Left lobe of liver (tissue), 2 donors: ENCODE measurements around the gene RNF222. TPM values are rescaled to one million over a fixed set of nuclear protein-coding genes. Genes with fewer than 3 reads are reported as not detected.

Experiments used
- ATAC-seq: fragments of 200-7000 bp; cut with Tn5 transposase; one replicate; pipeline ENCODE4 v1.9.1; 2020; ENCODE audit warnings: mild to moderate bottlenecking, moderate library complexity
- DNase-seq: peaks from one replicate; pipeline ENCODE4 v3.0.0-alpha.2; 2020; ENCODE audit warnings: low spot score
- total RNA-seq: library from RNA; stranded (reverse); gene quantifications from one replicate; pipeline ENCODE4 v1.2.1, GENCODE V29; 2021
- donor health status: DM: no; HTN: no; CAD: no; lungs with moderate emphysema.
- donor health status: DM: no; HTN: yes; CAD: no.

Gene RNF222, protein sequence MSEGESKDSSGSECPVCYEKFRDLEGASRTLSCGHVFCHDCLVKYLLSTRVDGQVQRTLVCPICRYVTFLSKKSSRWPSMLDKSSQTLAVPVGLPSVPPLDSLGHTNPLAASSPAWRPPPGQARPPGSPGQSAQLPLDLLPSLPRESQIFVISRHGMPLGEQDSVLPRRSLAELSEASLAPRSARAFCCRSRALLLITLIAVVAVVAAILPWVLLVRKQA
- total RNA-seq = not detected

DNA sequence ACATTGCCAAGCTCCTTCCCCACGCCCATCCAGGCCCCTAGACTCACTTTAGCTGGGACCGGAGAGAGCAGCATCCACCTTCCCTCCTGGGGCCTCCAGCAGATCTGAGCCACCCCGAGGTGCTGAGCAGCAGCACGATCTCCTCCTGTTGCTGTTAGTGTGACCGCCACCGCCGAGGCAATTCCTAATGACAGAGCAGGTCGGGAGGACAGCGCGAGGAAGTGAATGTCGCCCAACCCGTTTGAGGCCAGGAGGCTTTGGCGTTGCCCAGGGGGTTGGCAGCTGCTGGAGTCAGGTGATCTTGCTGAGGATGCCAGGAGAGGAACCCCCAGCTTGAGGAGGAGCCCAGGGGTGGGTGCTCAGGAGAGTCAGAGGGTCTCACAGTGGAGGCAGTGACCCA is at the start of gene RNF222:
RNF222 (minus strand) TSS at position 192 of the 400 bp plus-strand sequence. CDS start 4,366 bp downstream, outside the sequence.
- ATAC-seq (no peak), DNase-seq (no peak)

DNA sequence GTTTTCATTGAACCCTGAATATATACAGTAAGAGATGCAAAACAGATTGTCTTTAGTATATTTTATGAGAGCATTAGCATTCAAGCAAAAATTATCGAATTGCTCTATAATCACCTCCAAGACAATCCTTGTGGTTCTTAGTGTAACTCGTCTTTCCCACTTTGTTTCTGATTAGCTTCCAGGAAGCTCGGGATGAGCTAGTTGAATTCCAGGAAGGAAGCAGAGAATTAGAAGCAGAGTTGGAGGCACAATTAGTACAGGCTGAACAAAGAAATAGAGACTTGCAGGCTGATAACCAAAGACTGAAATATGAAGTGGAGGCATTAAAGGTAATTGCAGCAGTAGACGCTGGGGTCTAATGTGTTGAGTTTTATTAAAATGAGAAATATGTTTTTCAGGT is 47.9 kb upstream of the RNF222 start:
- no peak for ATAC-seq
- no peak for DNase-seq

DNA sequence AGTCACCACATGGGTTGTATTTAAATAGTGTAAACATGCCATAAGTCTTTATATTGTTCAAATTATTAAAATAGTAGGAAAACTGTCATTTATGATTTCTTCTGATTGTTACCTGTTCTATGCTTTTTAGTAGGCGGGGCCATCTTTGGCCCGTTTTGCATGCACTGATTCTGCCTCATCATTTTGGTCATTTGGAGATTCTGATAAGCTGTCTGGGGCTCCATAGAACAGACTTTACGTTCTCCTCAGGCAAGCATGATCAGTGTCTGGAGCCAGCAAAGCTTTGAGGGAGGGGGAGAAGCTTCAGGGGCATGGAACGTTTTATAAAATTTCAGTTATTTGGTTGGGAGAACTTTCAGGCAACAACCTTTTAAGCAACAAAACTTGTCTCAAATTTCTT is 46.9 kb upstream of the RNF222 start:
- ATAC-seq = no peak
- no peak for DNase-seq

DNA sequence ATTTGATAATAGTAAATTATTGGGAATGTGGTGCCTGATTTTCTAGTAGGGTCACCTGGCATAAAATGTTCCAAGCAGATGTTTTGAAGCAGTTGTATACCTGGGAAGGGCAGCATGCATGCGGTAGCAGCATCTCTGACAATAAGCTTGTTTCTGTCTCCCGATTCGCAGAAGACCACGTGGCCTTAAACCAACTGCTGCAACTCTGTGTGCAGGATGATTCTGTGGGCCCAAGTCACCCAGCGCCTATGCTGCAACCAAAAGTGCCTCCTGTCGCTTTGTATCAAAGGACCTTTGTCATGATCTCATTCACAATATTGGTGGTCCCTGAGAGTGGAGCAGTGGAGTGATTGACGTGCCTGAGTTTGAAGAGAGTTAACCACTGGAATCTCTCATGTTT is 46.1 kb upstream of the RNF222 start:
- ATAC-seq = no peak

DNA sequence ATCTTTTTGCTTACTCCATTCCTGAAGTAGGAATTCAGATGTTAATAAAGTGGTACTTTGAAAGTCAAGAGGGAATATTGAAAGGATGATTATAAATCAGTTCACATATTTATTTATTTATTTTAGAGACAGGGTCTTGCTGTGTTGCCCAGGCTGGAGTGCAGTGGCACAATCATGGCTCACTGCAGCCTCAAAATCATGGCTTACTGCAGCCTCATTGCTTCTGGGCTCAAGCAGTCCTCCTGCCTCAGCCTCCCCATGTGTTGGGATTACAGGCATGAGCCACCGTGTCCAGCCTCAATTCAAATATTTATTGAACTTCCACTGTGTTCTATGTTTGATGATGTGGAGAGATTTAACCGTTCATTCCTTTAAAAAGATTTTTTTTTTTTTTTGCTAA is 44.7 kb upstream of the RNF222 start:
- no peak for DNase-seq
- no peak for ATAC-seq

More for the DNA sequence above, 46.1 kb upstream of the RNF222 start:
- no peak for DNase-seq

DNA sequence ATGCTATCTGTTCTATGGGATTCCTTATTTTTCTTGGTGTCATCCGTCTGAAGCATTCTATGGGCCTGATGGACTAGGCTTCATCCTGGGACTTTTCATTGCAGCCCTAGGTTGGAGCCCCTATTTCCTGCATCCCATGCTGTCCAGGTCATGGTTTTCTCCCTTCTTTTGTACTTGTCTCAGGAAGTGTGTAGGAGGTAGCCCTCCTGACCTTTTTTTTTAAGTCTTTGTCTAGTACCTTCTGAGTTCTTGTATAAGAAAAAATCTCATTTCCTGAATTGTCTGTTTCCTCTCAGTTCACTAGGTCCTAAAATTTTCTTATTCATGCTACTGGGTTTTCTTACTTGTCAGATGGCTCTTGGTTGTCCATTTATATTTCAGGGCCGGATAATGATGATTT is 44.1 kb upstream of the RNF222 start:
- ATAC-seq (no peak), DNase-seq (no peak)

DNA sequence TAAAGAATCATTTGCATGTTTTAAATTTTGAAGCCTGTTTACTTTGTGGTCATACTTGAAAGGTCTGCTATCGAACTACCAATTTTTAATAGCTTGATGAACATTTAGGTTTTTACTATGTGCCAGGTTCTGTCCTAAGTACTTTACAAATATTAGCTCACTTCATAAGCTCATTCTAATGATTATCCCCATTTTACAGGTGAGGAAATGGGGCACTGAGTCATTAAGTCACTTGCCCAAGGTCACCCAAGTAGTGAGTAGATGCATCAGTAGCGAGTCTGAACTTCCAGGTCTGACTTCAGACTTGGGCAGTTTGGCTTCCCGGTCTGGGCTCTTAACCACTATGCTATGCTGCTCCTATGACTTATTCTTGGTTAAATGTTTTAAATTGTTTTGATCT is 42.1 kb upstream of the RNF222 start:
- DNase-seq (no peak), ATAC-seq (no peak)

DNA sequence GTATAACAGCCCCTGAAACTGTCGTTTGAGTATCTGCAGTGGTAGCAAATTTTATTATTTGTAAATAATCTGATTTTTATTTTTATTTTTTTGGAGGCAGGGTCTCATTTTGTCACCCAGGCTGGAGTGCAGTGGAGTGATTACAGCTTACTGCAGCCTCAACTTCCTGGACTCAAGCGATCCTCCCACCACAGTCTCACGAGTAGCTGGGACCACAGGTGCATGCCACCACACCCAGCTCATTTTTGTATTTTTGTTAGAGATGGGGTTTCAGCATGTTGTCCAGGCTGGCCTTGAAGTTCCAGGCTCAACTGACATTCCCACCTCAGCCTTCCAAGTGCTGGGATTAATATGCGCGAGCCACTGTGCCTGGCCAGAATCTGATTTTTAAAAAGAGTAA is 40.8 kb upstream of the RNF222 start:
- DNase-seq (no peak), ATAC-seq (no peak)

DNA sequence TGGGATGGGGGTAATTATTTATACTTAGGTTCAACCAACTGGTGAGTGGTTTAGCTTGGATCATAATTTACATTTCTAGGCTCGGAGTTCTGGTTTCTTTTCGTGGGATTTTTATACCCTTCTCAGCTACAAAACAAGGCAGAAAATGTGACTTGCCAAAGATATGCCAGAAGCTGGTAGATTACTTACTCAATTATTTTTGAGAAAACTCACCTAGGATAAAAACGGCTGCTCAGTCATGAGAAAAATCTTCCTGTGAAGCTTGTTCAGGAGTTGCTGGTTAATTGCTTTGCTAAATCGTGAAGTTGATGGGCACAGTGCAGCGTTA is 39.2 kb upstream of the RNF222 start:
- DNase-seq (no peak), ATAC-seq (no peak)

DNA sequence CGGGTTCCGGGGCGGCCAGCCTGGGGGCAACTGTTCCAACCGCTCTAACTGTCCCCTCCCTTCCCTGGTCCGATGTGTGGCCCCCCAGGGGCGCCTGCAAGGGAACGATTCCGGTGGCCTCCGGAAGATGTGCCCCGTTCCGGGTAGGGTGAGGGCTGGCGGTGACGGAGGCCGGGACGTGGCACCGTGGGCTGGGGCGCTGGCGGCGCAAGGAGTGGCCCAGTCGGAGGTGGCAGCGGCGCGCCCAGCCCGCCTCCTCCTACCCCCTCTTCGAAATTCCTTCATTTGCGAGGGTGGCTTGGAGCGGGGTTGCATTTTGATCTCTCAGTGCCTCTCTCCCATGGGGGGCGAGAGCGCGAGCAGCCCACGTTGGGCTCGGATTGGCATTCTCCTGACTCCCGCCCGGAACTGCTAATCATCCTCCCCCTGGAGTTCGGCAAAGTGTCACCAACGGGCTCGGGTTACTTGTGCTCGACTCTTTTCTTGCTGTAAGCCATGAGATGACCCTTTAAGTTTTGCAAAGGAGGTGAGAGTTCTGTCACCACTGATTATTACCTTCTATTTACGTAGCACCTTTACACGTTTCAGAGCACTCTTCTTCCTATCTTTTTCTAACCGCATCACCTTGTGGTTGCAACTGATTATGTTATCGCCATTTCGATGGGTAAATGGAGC is 38.7 kb upstream of the RNF222 start:
- peak; percentile 72 for DNase-seq
- peak; percentile 68 for ATAC-seq

DNA sequence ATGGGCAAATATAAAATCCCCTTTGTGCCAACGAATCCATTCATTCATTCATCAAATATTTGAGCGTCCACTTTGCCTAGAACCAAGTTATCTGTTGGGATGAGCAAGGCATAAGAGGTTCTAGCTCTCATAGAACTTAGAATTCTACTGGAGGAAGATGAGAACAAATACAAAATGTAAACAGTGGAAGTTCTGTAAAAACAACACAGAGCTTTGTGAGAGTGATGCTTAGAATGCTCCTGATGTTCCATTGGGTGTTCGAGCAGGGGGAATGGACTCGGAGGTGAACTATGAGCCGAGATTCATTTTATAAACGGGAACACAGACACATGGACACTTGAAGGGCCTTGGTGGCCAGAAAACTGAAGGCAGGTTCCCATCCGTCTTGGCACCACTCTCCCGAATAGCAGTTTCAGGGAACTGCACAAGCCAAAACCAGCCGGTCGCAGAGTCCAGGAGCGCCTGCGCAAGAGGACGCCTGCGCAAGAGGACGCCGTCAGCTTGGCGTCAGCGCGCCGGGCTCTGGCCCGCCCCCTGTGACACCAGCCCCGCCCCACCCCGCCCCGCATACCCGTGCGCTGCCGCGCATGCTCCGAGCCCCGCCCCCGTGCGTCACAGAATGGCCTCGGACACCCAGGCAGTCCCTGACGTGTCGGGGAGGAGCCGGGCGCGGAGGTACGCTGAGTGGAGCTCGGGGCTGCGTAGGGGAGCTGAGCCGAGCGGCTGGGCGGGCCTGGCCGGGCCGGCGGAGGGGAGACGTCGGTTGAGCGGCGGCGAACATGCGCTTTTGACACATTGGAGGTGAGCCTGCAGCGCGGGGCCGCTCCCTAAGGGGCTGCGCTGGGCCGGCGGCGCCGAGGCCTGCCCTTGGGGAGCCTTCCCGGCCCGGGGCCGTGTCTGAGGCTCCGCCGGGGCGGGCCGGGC is 37.9 kb upstream of the RNF222 start, which contains the start of gene NDEL1:
NDEL1 (plus strand) TSS at position 640 of the 924 bp plus-strand sequence. CDS start 8,388 bp downstream, outside the sequence.
- peak; percentile 99 for DNase-seq

DNA sequence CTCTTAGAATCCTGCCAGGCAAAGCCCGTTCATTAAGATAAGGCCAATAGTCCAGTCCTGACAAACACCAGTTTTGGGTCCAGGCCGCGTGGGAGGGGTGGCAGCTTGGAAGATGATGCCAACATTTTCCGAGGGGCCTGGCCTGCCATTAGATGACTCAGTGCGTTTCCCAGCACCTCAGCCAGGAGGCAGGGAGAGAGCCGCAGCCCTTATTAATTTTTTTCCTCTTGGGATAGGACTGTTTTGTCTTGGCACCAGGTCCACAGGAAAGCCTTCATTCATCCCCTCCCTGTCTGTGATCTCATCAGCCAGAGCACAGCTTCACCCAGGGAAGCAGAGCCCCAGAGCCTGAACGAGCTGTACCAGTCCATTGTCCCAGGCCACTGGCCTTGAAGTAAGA is 33.3 kb upstream of the RNF222 start:
- DNase-seq (peak; percentile 93), ATAC-seq (peak; percentile 55)

More for the DNA sequence above, 37.9 kb upstream of the RNF222 start, which contains the start of gene NDEL1:
- peak; percentile 86 for ATAC-seq

DNA sequence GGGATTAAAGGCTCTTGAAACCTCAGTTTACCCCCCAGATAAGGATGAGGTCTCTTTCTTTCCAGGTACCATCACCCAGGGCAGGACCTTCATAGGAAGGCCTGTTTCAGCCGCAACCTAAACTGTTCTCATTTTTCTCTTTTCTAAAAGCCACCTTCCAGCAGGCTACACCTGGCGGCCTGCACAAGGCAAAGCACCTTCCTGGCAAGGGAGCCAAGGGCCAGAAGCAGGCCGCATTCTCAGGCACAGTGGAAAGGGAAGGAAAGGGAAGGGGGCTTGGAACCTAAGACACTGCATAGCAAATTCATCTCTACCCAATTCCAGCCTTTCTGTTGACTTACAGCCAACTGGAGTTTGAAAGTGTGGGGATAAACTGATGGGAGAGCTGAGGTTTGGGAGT is 29.2 kb upstream of the RNF222 start:
- DNase-seq (no peak), ATAC-seq (no peak)

DNA sequence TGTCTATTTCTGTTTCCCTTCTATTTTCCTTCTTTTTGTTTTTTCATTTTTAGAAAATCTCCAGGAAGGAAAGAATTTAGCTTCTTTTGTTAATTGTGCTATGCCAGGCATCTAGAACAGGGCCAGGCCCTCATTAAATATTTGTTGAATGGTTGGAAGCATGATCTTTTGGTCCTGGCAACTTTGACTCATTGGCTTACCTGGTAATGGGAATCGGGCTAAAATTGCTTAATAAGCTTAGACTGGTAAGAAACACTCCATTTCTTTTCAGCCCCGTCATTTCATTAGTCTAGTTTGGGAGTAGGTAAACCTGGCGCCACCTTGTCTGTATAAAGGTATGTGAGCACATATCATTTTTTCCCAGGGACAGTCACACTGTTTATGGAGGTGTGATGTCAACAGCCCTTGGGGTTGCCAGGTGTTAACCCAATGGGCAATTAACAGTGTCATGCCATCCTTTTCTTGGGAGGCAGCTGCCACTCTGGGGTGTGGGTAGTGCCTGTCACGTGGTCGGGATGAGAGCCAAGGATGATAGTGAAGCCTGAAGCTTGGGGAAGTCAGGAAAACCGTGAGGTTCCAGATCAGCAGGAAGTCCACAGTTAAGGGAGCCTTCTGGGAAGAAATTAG is 28.6 kb upstream of the RNF222 start:
- DNase-seq = no peak
- peak; percentile 65 for ATAC-seq

DNA sequence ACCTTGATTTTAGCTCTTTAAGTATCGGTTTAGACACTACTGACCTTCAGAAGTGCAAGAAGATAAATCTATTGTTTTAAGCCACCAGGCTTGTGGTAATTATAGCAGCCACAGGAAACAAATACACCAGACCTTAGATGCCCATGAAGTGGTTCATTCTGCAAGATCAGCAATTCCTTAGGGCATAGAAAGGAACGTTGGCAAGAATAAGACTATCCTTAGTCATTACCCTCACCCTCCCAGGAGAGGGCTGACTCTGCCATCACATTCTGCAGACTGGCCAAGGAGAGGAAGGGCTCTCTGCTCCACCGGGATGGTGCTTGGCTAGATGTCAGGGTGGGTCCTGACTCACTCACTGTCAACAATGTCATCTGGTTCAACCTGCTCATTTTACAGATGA is 23.9 kb upstream of the RNF222 start:
- ATAC-seq = no peak
- no peak for DNase-seq

DNA sequence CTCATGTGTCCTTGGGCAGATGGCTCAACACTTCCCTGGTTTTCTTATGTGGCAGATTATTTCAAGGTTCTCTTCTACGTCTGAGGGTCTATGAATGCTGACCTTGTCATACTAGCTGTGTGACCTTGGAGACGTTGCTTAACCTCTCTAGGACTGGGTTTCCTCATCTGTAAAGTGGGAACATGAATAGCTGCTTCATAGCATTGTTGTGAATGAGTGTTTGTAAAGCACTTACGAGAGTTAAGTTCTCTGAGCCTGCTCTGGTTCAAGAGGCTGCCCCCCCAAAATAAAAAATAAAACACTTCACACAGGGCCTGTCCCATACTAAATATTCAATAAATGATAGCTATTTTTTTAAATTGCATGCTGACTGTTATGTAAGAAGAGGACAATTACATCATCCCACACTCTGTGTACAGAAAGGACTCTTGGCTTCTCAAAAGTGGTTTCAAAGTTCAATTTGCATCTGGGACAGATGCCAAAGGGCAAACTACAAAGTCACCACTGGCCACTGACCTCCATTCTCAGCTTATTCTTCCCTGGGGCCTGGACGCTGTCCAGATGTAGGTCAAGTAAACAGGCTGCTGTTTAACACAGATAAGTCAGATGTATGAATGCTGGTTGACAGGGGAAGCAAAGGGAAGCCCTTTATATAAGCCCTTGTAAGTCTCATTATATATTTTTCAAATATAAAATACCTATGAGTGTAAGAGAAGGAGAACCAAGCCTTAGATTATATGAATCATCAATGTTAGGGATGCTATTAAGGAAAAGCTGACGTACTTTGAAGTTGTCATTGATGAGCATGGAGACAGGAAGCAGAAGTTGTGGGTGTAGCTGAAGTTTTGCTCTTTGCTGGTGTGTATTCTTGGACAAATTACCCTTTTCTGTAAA is 22.7 kb upstream of the RNF222 start:
- ATAC-seq = peak; percentile 90

DNA sequence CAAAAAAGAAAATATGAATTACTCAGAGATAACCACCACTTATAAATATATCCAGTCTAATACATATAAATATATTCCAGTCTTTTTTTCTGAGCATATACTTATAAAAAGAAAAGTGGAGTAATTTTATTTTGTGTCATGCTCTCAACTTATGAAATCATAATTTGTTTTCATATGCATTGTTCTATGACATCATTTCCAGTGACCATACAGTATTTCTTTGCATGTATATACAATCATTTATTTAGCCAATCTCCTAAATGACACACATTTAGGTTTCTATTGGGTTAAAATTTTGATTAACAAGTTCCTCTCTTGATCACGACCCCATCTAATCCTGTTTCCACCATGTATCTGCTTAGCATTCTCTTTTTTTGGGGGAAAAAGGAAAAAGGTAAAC is 21.7 kb upstream of the RNF222 start:
- DNase-seq (no peak), ATAC-seq (no peak)

More for the DNA sequence above, 22.7 kb upstream of the RNF222 start:
- peak; percentile 95 for DNase-seq

DNA sequence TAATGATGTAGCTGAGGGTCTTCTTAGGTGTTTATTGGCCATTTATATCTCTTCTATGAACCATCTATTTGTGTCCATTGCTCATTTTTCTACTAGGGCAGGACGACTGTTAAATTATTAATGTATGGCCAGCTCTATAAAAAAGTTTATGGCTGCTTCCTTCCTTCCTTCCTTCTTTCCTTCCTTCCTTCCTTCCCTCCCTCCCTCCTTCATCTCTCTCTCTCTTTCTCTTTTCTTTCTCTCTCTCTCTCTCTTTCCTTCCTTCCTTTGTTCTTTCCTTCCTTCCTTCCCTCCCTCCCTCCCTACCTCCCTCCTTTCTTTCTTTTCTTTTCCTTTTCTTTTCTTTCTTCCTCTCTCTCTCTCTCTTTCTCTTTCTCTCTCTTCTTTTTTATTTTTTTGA is 20.8 kb upstream of the RNF222 start:
- ATAC-seq = no peak
- no peak for DNase-seq

DNA sequence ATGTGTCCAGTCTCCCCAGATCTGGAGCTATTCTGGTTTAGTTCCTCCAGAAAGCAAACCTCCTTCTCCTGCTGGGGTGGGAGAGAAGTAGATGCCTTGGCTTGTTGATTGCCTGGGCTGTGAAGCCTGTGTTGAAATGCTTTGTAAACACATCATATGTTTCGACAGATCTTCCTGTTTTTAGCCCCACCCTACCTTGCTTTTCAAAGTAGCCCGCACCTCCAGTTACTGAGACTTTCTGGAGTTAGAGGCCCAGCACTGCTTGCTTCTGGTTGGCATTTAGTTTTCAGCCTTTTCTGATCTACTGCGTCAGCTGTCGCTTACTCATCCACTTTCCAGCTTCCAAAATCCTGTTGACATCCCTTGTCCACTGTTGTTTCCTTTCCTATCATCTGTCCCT is 20.2 kb upstream of the RNF222 start:
- DNase-seq = no peak
- peak; percentile 57 for ATAC-seq

DNA sequence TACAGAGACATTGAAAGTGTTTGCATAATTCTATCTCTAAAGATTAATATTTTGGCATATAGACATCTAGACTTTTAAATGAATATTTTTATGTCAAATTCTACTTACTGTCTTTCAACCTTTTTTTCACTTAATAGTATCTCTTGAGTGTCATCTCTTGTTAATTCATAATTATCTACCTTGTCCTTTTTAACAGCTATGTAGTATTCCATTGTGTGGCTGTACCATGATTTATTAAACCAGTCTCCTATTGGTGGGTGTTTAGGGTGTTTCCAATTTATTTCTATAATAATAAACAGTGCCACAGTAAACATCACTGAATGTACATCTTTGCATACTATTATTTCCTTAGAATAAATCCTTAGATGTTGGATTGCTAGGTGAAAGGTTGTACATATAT is 16.3 kb upstream of the RNF222 start:
- ATAC-seq (no peak), DNase-seq (no peak)
